Activated T-helper 1 cell treated with Interleukin-2 at 50 U/mL for 16 hours (primary cell): ENCODE measurements around the gene ANKHD1.
A peak's percentile ranks its signal among the peaks of the same experiment; 100 is the strongest.

Experiments used
- DNase-seq: peaks from one replicate; pipeline ENCODE4 v3.0.0-alpha.2; 2020; ENCODE audit warnings: low read depth

The ANKHD1 gene

GRCh38 chr5:140546851-140547507 lies 145.3 kb downstream of the ANKHD1 start:
- no peak for DNase-seq

GRCh38 chr5:140547508-140548299 lies 146.1 kb downstream of the ANKHD1 start, which contains the start of gene EIF4EBP3:
EIF4EBP3 (plus strand) TSS chr5:140547662; CDS start chr5:140547738, 76 bp downstream.
- peak; percentile 79 for DNase-seq

- DNase-seq = no peak
These were observed 146.7 kb downstream of the ANKHD1 start for GRCh38 chr5:140548300-140548688.

GRCh38 chr5:140548791-140549190 lies 147.2 kb downstream of the ANKHD1 start:
- no peak for DNase-seq

GRCh38 chr5:140549237-140550144 lies 147.9 kb downstream of the ANKHD1 start:
- DNase-seq = no peak

- DNase-seq = no peak
These were observed 148.8 kb downstream of the ANKHD1 start for GRCh38 chr5:140550147-140551079.

- DNase-seq = no peak
These were observed 150.2 kb downstream of the ANKHD1 start for GRCh38 chr5:140551872-140552271.

- DNase-seq = no peak
These were observed 152.0 kb downstream of the ANKHD1 start for GRCh38 chr5:140553657-140554056.

- DNase-seq = no peak
These were observed 152.8 kb downstream of the ANKHD1 start for GRCh38 chr5:140554454-140554853.

- DNase-seq = no peak
These were observed 154.2 kb downstream of the ANKHD1 start for GRCh38 chr5:140555747-140556312.

GRCh38 chr5:140556438-140556837 lies 154.8 kb downstream of the ANKHD1 start:
- DNase-seq = no peak

- DNase-seq = peak; percentile 75
These were observed 155.6 kb downstream of the ANKHD1 start, which contains the start of gene SRA1 for GRCh38 chr5:140557136-140557805. SRA1 (minus strand) TSS chr5:140557473; CDS start chr5:140557452, 21 bp downstream.

GRCh38 chr5:140557965-140558364 lies 156.3 kb downstream of the ANKHD1 start:
- DNase-seq = no peak

GRCh38 chr5:140558542-140558941 lies 156.9 kb downstream of the ANKHD1 start:
- no peak for DNase-seq

GRCh38 chr5:140560227-140560626 lies 158.6 kb downstream of the ANKHD1 start:
- no peak for DNase-seq

GRCh38 chr5:140561753-140562523 lies 160.3 kb downstream of the ANKHD1 start:
- no peak for DNase-seq

GRCh38 chr5:140563596-140563995 lies 162.0 kb downstream of the ANKHD1 start:
- DNase-seq = no peak

- peak; percentile 95 for DNase-seq
These were observed 162.8 kb downstream of the ANKHD1 start, which contains the start of the genes APBB3 and SLC35A4 for GRCh38 chr5:140564196-140565023. APBB3 (minus strand) TSS chr5:140564598; CDS start chr5:140564245, 353 bp downstream. SLC35A4 (plus strand) TSS chr5:140564828; CDS start chr5:140567170, 2,342 bp downstream.
